GF-D8 (cell line): ENCODE data around the gene CNKSR2.

Experiments
- DNase-seq: peaks from one replicate; lab custom pipeline; 2025; lab: John Stamatoyannopoulos, UW

The CNKSR2 gene

GRCh38 chrX:21610168-21610567 lies 235.9 kb downstream of the CNKSR2 start:
- no peak for DNase-seq

GRCh38 chrX:21612154-21612553 lies 237.9 kb downstream of the CNKSR2 start:
- DNase-seq: no peak

- no peak for DNase-seq
These were observed 242.2 kb downstream of the CNKSR2 start for GRCh38 chrX:21616386-21616785.

GRCh38 chrX:21620234-21620633 lies 246.0 kb downstream of the CNKSR2 start:
- DNase-seq: no peak

- DNase-seq: no peak
These were observed 249.7 kb downstream of the CNKSR2 start for GRCh38 chrX:21623778-21624501.

- DNase-seq: no peak
These were observed 257.8 kb downstream of the CNKSR2 start for GRCh38 chrX:21632027-21632426.

GRCh38 chrX:21638311-21638710 lies 264.1 kb downstream of the CNKSR2 start:
- DNase-seq: no peak

- no peak for DNase-seq
These were observed 265.6 kb downstream of the CNKSR2 start for GRCh38 chrX:21639775-21640174.

GRCh38 chrX:21645431-21645830 lies 271.2 kb downstream of the CNKSR2 start:
- DNase-seq: no peak

- DNase-seq: no peak
These were observed 271.7 kb downstream of the CNKSR2 start for GRCh38 chrX:21645886-21646285.

GRCh38 chrX:21655901-21656586 lies 281.8 kb downstream of the CNKSR2 start:
- DNase-seq: no peak

- no peak for DNase-seq
These were observed 282.5 kb downstream of the CNKSR2 start for GRCh38 chrX:21656587-21657317.

GRCh38 chrX:21657318-21658151 lies 283.3 kb downstream of the CNKSR2 start:
- no peak for DNase-seq

- DNase-seq: no peak
These were observed 284.0 kb downstream of the CNKSR2 start, which contains the start of gene KLHL34 for GRCh38 chrX:21658152-21658737. KLHL34 (minus strand) TSS chrX:21658330; CDS start chrX:21657788, 542 bp downstream.

GRCh38 chrX:21658746-21659145 lies 284.5 kb downstream of the CNKSR2 start:
- DNase-seq: no peak

- no peak for DNase-seq
These were observed 285.1 kb downstream of the CNKSR2 start for GRCh38 chrX:21659320-21659719.

- no peak for DNase-seq
These were observed 285.9 kb downstream of the CNKSR2 start for GRCh38 chrX:21660156-21660555.

- no peak for DNase-seq
These were observed 287.1 kb downstream of the CNKSR2 start for GRCh38 chrX:21661316-21661715.

- no peak for DNase-seq
These were observed 288.5 kb downstream of the CNKSR2 start for GRCh38 chrX:21662761-21663160.

- DNase-seq: no peak
These were observed 292.0 kb downstream of the CNKSR2 start for GRCh38 chrX:21666252-21666651.

- DNase-seq: no peak
These were observed 292.5 kb downstream of the CNKSR2 start for GRCh38 chrX:21666679-21667078.
